Chondrocyte (in vitro differentiated cells): Measurements from ENCODE around the gene LLGL1. TPM values are rescaled to one million over a fixed set of nuclear protein-coding genes. Genes with fewer than 3 reads are reported as not detected.

ENCODE experiments used
- DNase-seq: peaks from one replicate; pipeline ENCODE4 v3.0.0; 2021; ENCODE audit warnings: mixed read lengths, low spot score
- H3K27ac Mint-ChIP-seq: one replicate; pipeline ENCODE4 v1.8.0; 2021; ENCODE audit warnings: mild to moderate bottlenecking, moderate library complexity, mixed read lengths; ENCODE audit not compliant: unreplicated experiment
- H3K27me3 Mint-ChIP-seq: 2 replicates; pipeline ENCODE4 v1.8.0; 2021; ENCODE audit warnings: low read depth, mixed read lengths
- H3K36me3 Mint-ChIP-seq: 2 replicates; pipeline ENCODE4 v1.8.0; 2021; ENCODE audit warnings: low read depth, mixed read lengths
- H3K4me1 Mint-ChIP-seq: 2 replicates; pipeline ENCODE4 v1.8.0; 2021; ENCODE audit warnings: low read depth, mild to moderate bottlenecking, mixed read lengths
- H3K4me3 Mint-ChIP-seq: one replicate; pipeline ENCODE4 v1.8.0; 2021; ENCODE audit warnings: mild to moderate bottlenecking, moderate library complexity, mixed read lengths; ENCODE audit not compliant: unreplicated experiment
- H3K9me3 Mint-ChIP-seq: 2 replicates; pipeline ENCODE4 v1.8.0; 2021; ENCODE audit warnings: low read depth, mixed read lengths
- total RNA-seq: library from RNA; stranded (reverse); gene quantifications from 3 replicates; pipeline ENCODE4 v1.2.1, GENCODE V29; 2021
- TF ChIP-seq, protein P1 (sequence below): fragments of 200-600 bp; sonication (generic); IDR thresholded peaks from 2 replicates; pipeline ENCODE4 v1.5.0; 2021; ENCODE audit warnings: antibody characterized with exemption, mild to moderate bottlenecking, moderate library complexity

Gene LLGL1
- total RNA-seq, 1 donor from 2014 or later = 38.7 TPM

DNA sequence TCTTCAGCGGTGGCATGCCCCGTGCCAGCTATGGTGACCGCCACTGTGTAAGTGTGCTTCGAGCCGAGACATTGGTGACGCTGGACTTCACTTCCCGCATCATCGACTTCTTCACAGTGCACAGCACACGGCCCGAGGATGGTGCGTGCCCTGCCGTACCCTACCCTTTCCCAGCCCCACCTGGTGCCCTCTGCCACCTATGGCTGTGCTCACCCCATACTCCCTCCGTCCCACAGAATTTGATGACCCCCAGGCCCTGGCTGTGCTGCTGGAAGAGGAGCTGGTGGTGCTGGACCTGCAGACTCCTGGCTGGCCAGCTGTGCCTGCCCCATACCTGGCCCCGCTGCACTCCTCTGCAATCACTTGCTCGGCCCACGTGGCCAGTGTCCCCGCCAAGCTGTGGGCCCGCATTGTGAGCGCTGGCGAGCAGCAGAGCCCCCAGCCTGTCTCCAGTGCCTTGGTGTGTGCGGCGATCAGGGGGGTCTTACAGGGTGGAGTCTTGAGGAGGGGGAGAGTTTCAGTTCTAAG lies 9.5 kb downstream of the LLGL1 start:
- TF ChIP-seq, protein P1, sequence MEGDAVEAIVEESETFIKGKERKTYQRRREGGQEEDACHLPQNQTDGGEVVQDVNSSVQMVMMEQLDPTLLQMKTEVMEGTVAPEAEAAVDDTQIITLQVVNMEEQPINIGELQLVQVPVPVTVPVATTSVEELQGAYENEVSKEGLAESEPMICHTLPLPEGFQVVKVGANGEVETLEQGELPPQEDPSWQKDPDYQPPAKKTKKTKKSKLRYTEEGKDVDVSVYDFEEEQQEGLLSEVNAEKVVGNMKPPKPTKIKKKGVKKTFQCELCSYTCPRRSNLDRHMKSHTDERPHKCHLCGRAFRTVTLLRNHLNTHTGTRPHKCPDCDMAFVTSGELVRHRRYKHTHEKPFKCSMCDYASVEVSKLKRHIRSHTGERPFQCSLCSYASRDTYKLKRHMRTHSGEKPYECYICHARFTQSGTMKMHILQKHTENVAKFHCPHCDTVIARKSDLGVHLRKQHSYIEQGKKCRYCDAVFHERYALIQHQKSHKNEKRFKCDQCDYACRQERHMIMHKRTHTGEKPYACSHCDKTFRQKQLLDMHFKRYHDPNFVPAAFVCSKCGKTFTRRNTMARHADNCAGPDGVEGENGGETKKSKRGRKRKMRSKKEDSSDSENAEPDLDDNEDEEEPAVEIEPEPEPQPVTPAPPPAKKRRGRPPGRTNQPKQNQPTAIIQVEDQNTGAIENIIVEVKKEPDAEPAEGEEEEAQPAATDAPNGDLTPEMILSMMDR = no peak
- H3K4me3 Mint-ChIP-seq = no peak overlapping the region
- H3K4me1 Mint-ChIP-seq = peaks cover 24% of the 10 kb centered on the region
- H3K27ac Mint-ChIP-seq = peak overlapping the region; percentile 45
- peak; percentile 79 for DNase-seq
- H3K36me3 Mint-ChIP-seq = peaks cover 9% of the 10 kb centered on the region
- no peaks in the 10 kb centered on the region for H3K9me3 Mint-ChIP-seq
- no peaks in the 10 kb centered on the region for H3K27me3 Mint-ChIP-seq

DNA sequence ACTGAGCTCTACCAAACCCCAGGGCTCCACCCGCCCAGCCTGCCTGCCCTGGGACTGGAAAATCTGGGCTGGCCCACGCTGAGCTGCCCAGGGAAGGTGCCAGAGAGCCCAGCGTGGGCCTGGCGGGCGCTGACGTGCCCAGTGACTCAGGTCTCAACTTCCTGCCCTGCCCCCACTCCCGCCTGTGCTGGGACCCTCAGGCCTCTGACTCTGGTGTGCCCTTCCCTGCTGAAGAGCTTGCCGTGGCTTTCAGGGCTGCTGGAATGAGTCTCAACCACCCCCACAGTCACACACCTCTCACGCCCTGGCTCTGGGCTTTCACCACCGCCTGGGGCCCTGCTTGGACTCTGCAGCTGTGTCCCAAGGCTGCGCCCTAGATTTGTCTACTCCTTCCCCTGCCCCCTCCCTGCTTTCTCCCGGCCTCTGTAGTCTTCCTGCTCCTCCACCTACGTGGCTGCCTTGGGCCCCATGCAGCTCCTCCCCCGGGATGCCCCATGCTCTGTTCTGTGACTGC lies 10.4 kb downstream of the LLGL1 start:
- no peaks in the 10 kb centered on the region for H3K9me3 Mint-ChIP-seq
- H3K36me3 Mint-ChIP-seq = peaks cover 9% of the 10 kb centered on the region
- peak; percentile 89 for DNase-seq
- TF ChIP-seq, protein P1 = no peak
- no peak overlapping the region for H3K4me3 Mint-ChIP-seq
- H3K27ac Mint-ChIP-seq = peak overlapping the region; percentile 90
- no peaks in the 10 kb centered on the region for H3K27me3 Mint-ChIP-seq
- H3K4me1 Mint-ChIP-seq = peaks cover 24% of the 10 kb centered on the region

DNA sequence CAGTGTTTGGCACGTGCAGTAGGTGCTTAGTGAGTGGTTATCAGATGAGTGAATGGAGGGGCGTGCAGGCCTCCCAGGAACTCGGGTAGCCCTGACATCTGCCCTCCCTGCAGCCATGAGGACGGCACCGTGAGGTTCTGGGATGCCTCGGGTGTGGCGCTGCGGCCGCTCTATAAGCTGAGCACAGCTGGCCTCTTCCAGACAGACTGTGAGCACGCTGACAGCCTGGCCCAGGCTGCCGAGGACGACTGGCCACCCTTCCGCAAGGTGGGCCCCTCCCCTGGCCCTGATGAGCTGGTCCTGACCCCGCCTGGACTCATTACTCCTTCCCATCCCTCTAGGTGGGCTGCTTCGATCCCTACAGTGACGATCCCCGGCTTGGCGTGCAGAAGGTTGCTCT lies 11.1 kb downstream of the LLGL1 start:
- Mint-ChIP-seq H3K4me3 (no peak overlapping the region), H3K36me3 (peaks cover 9% of the 10 kb centered on the region), H3K9me3 (no peaks in the 10 kb centered on the region), H3K4me1 (peaks cover 24% of the 10 kb centered on the region), H3K27me3 (no peaks in the 10 kb centered on the region), H3K27ac (no peak overlapping the region)
- TF ChIP-seq, protein P1 = no peak
- no peak for DNase-seq

DNA sequence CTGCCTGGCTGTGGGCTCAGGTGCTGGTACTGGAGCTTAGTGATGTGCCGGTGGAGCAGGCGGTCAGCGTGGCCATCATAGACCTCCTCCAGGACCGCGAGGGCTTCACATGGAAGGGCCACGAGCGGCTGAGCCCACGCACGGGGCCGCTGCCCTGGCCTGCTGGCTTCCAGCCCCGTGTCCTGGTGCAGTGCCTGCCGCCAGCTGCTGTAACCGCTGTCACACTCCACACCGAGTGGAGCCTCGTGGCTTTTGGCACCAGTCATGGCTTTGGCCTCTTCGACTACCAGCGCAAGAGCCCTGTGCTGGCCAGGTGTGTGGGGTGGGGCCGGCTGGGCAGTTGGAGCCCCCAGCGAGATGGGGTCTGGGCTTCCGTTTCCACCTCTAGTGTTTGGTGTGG lies 12.0 kb downstream of the LLGL1 start:
- H3K27ac Mint-ChIP-seq = no peak overlapping the region
- TF ChIP-seq, protein P1 = no peak

DNA sequence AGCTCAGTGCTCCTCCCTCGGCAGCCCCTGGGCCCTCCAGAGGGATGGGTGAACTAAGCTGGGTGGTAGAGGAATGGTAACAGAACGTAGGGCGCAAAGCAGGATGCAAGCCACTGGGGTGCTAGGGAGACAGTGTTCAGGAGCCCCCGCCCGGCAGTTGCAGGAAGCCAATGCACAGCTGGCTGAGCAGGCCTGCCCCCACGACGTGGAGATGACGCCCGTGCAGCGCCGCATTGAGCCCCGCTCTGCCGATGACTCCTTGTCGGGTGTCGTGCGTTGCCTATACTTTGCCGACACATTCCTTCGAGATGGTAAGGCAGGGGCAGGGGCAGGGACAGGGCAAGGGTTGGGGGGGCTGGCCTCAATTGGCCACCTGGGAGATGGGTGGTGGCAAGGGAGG lies 12.9 kb downstream of the LLGL1 start:
- Mint-ChIP-seq H3K9me3 (no peaks in the 10 kb centered on the region), H3K4me1 (peaks cover 24% of the 10 kb centered on the region), H3K36me3 (peaks cover 9% of the 10 kb centered on the region), H3K4me3 (no peak overlapping the region), H3K27ac (no peak overlapping the region), H3K27me3 (no peaks in the 10 kb centered on the region)
- no peak for DNase-seq
- TF ChIP-seq, protein P1 = no peak

More for the DNA sequence above, 12.0 kb downstream of the LLGL1 start:
- H3K9me3 Mint-ChIP-seq = no peaks in the 10 kb centered on the region
- peaks cover 9% of the 10 kb centered on the region for H3K36me3 Mint-ChIP-seq
- no peak for DNase-seq
- peaks cover 24% of the 10 kb centered on the region for H3K4me1 Mint-ChIP-seq
- no peak overlapping the region for H3K4me3 Mint-ChIP-seq
- H3K27me3 Mint-ChIP-seq = no peaks in the 10 kb centered on the region
